Activated naive CD8-positive, alpha-beta T cell treated with anti-CD3 and anti-CD28 coated beads, Interleukin-2, amount 10 ng/mL, durations not matched to agents 7 days and 5 days (primary cell): ENCODE data around the gene HEXIM1. TPM values are rescaled to one million over a fixed set of nuclear protein-coding genes. Genes with fewer than 3 reads are reported as not detected.
A peak's percentile ranks its signal among the peaks of the same experiment; 100 is the strongest.

ENCODE experiments used
- ATAC-seq: fragments of 150-1000 bp; cut with Tn5 transposase; one replicate; pipeline ENCODE4 v1.10.0; 2021; ENCODE audit warnings: low read depth, moderate library complexity
- POLR2A ChIA-PET: fragments of 350-600 bp; sonication (Branson Sonifier 250); formaldehyde crosslinking; loops from one replicate; lab custom pipeline; 2021; ENCODE audit warnings: antibody characterized with exemption; lab: Charles Lee
- DNase-seq: peaks from one replicate; pipeline ENCODE4 v3.0.0; 2021
- H3K27ac Mint-ChIP-seq: one replicate; pipeline ENCODE4 v1.8.0; 2022; ENCODE audit warnings: mild to moderate bottlenecking, mixed read lengths
- H3K27me3 Mint-ChIP-seq: one replicate; pipeline ENCODE4 v1.8.0; 2022; ENCODE audit warnings: mild to moderate bottlenecking, moderate library complexity, mixed read lengths
- H3K36me3 Mint-ChIP-seq: one replicate; pipeline ENCODE4 v1.8.0; 2021; ENCODE audit warnings: mild to moderate bottlenecking, mixed read lengths
- H3K4me1 Mint-ChIP-seq: one replicate; pipeline ENCODE4 v1.8.0; 2021; ENCODE audit warnings: mixed read lengths
- H3K4me3 Mint-ChIP-seq: one replicate; pipeline ENCODE4 v1.8.0; 2022; ENCODE audit warnings: mild to moderate bottlenecking, moderate library complexity, mixed read lengths
- H3K9me3 Mint-ChIP-seq: one replicate; pipeline ENCODE4 v1.8.0; 2021; ENCODE audit warnings: mixed read lengths
- total RNA-seq, 2 experiments: library from RNA; stranded (reverse); gene quantifications; one replicate each; pipeline ENCODE4 v1.2.3, GENCODE V29; 2021

Gene HEXIM1
- total RNA-seq, 2 experiments from 2014 or later, result 33.6 to 33.7 TPM

- Mint-ChIP-seq H3K36me3 (peaks cover 2% of the 10 kb centered on the region), H3K27ac (no peak overlapping the region), H3K4me1 (peaks cover 12% of the 10 kb centered on the region), H3K4me3 (no peak overlapping the region), H3K9me3 (no peaks in the 10 kb centered on the region), H3K27me3 (no peaks in the 10 kb centered on the region)
- ATAC-seq (no peak), DNase-seq (no peak)
- POLR2A ChIA-PET, result interaction anchor here (1.0 to 3.6 kb wide), 3 partner anchors 8 to 23 kb away, joined by 4 to 70 read pairs (median 12); partner anchors contain the start of gene HEXIM1
Observed at GRCh38 chr17:45137561-45138305, 10.5 kb upstream of the HEXIM1 start.

DNA sequence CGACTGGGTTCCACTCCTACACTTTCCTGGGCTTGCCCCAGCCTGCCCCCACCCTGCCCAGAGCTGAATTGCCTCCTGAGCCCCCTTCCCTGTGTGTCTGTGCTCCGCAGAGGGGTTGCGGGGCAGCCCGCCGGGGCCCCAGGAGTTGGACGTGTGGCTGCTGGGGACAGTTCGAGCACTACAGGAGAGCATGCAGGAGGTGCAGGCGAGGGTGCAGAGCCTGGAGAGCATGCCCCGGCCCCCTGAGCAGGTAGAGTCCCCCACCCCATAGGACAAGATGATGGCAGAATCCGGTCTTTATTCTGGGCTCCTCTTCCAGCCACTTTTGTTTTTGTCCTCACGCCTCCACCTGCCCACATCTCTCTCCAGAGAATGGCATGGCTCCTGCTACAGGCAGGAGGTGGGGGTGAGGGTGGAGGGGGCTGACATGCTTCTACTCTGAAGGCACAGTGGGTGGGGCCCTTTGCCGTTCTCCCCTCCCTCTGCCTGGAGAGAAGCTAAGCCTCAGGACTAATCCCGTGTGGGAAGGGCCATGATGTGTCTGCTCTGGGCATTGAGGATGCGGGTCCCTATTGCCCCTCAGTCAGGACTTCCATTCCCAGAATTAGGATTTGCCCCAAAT, 9.3 kb upstream of the HEXIM1 start:
- POLR2A ChIA-PET, result interaction anchor here (0.5 to 2.3 kb wide), 3 partner anchors 9 to 69 kb away, joined by 3 to 9 read pairs (median 6); partner anchors contain the start of genes HEXIM1 and HEXIM2
- Mint-ChIP-seq H3K4me3 (no peak overlapping the region), H3K27ac (no peak overlapping the region), H3K4me1 (peaks cover 11% of the 10 kb centered on the region), H3K9me3 (no peaks in the 10 kb centered on the region), H3K36me3 (peaks cover 2% of the 10 kb centered on the region), H3K27me3 (no peaks in the 10 kb centered on the region)
- ATAC-seq (no peak), DNase-seq (no peak)

GRCh38 chr17:45139533-45139920, 8.7 kb upstream of the HEXIM1 start:
- H3K9me3 Mint-ChIP-seq, result no peaks in the 10 kb centered on the region
- peaks cover 11% of the 10 kb centered on the region for H3K4me1 Mint-ChIP-seq
- no peak overlapping the region for H3K27ac Mint-ChIP-seq
- peaks cover 2% of the 10 kb centered on the region for H3K36me3 Mint-ChIP-seq
- DNase-seq, result no peak
- POLR2A ChIA-PET, result interaction anchor here (0.5 to 2.3 kb wide), 4 partner anchors 9 to 69 kb away, joined by 3 to 9 read pairs (median 4); partner anchors contain the start of genes HEXIM1 and HEXIM2
- no peaks in the 10 kb centered on the region for H3K27me3 Mint-ChIP-seq
- no peak for ATAC-seq
- no peak overlapping the region for H3K4me3 Mint-ChIP-seq

DNA sequence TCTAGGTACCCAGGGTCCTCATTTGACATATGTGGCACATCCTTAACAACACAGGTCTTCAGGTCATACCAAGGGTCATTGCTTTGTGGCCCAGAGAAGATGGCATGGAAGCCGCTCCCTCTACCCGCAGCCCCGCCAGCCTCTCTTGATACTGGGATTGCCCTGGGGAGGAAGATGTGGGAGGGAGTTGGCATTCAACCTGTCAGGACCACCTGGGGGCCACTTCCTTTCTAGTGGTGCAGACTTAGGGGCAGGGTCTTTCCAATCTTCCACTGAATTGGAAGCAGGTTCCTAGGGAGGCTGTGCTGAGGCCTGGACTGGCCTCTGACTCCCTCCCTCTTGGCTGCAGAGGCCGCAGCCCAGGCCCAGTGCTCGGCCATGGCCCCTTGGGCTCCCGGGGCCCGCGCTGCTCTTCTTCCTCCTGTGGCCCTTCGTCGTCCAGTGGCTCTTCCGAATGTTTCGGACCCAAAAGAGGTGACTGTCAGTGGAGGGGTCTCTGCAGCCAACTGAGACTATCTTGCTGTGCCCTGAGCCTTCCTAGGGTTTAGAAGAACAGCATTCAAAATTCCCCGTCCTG, 5.1 kb upstream of the HEXIM1 start:
- H3K4me1 Mint-ChIP-seq, result peaks cover 16% of the 10 kb centered on the region
- no peaks in the 10 kb centered on the region for H3K27me3 Mint-ChIP-seq
- ATAC-seq, result no peak
- H3K27ac Mint-ChIP-seq, result peak overlapping the region; percentile 34
- H3K36me3 Mint-ChIP-seq, result peaks cover 5% of the 10 kb centered on the region
- POLR2A ChIA-PET, result interaction anchor here (1.6 kb wide), 1 partner anchor 18 kb away, joined by 12 read pairs; the partner anchor contains the start of gene HEXIM2
- no peak for DNase-seq
- peak overlapping the region; percentile 67 for H3K4me3 Mint-ChIP-seq
- no peaks in the 10 kb centered on the region for H3K9me3 Mint-ChIP-seq

DNA sequence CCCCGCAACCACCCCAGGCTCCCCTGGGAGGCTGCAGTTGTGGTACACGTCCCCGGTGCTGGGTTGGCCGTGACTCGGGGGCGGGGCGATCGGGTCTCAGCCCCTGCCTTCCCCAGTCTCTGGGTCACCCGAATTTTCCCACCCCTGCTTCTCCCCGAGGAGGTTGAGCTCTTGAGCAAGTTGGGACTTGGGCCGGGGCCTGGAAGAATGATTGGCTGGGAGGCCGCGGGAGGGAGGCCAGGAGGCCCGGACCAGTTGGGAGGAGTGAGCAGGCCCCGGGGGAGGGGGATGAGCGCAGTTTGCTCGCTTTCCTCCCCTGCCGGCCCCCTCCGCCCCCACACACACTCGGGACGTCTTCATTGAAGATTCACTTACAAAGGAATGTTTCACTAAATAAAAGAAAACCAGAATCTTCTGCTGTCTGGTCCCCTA, 4.5 kb upstream of the HEXIM1 start:
- Mint-ChIP-seq H3K27ac (peak overlapping the region; percentile 68), H3K9me3 (no peaks in the 10 kb centered on the region), H3K4me3 (peak overlapping the region; percentile 67), H3K27me3 (no peaks in the 10 kb centered on the region), H3K36me3 (peaks cover 9% of the 10 kb centered on the region), H3K4me1 (peaks cover 19% of the 10 kb centered on the region)
- POLR2A ChIA-PET, result interaction anchor here (0.5 to 1.6 kb wide), 2 partner anchors 17 to 945 kb away, joined by 3 to 12 read pairs; partner anchors contain the start of gene HEXIM2
- DNase-seq (peak; percentile 54), ATAC-seq (no peak)

GRCh38 chr17:45144199-45145034, 3.9 kb upstream of the HEXIM1 start:
- peak overlapping the region; percentile 48 for H3K27ac Mint-ChIP-seq
- ATAC-seq (no peak), DNase-seq (peak; percentile 57)
- peaks cover 9% of the 10 kb centered on the region for H3K36me3 Mint-ChIP-seq
- peak overlapping the region; percentile 67 for H3K4me3 Mint-ChIP-seq
- POLR2A ChIA-PET, result interaction anchor here (0.5 to 2.5 kb wide), 3 partner anchors 8 to 946 kb away, joined by 3 to 12 read pairs (median 12); partner anchors contain the start of genes ACBD4 and HEXIM2
- H3K4me1 Mint-ChIP-seq, result peaks cover 20% of the 10 kb centered on the region
- no peaks in the 10 kb centered on the region for H3K9me3 Mint-ChIP-seq
- no peaks in the 10 kb centered on the region for H3K27me3 Mint-ChIP-seq

- Mint-ChIP-seq H3K27me3 (no peaks in the 10 kb centered on the region), H3K9me3 (no peaks in the 10 kb centered on the region), H3K4me1 (peaks cover 20% of the 10 kb centered on the region), H3K27ac (peak overlapping the region; percentile 42), H3K36me3 (peaks cover 10% of the 10 kb centered on the region), H3K4me3 (peak overlapping the region; percentile 51)
- ATAC-seq, result no peak
- no peak for DNase-seq
- POLR2A ChIA-PET, result interaction anchor here (1.6 to 8.8 kb wide), 3 partner anchors 9 to 16 kb away, joined by 12 to 290 read pairs (median 12); partner anchors contain the start of genes ACBD4 and HEXIM2
Observed at GRCh38 chr17:45145035-45145389, 3.3 kb upstream of the HEXIM1 start.

DNA sequence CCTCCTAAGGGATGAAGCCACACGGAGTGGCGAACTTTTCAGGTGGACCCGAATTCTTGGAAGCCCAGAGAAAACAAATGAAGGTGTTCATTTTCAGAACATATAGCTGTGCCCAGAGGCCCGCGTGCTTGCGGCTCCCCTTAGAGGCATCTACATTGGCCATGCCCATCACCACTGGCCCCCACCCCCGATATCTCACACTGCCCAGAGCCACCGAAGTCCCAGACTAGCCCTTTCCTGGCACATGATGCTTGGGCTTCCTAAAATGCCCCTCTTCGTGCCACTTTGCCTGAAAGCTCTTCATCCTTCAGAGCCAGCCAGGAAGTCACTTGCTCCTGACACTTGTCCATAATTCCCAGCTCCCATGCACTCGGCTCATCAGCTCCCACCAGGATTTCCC, 2.1 kb upstream of the HEXIM1 start:
- ATAC-seq, result no peak
- Mint-ChIP-seq H3K9me3 (no peaks in the 10 kb centered on the region), H3K27ac (peak overlapping the region; percentile 100), H3K36me3 (peaks cover 8% of the 10 kb centered on the region), H3K4me3 (peak overlapping the region; percentile 99), H3K27me3 (no peaks in the 10 kb centered on the region), H3K4me1 (peaks cover 24% of the 10 kb centered on the region)
- no peak for DNase-seq
- POLR2A ChIA-PET, result interaction anchor here (0.9 to 8.8 kb wide), 3 partner anchors 10 to 26 kb away, joined by 5 to 290 read pairs (median 12); partner anchors contain the start of genes ACBD4 and HEXIM2

DNA sequence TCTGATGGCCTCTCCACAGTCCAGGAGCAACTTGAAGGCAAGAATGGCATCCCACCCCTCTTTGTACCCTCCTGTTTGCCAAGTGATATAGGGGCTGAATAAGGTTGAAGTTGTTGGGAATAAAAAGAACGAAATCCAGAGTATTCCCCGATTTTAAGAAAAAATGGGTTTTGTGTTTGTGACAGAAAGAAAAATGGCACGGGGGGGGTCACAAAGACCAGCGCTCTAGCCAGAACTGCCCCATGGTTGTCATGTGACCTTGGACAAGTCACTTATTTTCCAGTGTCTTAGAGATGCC, 1.7 kb upstream of the HEXIM1 start:
- no peak for DNase-seq
- peak overlapping the region; percentile 99 for H3K4me3 Mint-ChIP-seq
- peaks cover 26% of the 10 kb centered on the region for H3K4me1 Mint-ChIP-seq
- no peaks in the 10 kb centered on the region for H3K9me3 Mint-ChIP-seq
- no peak for ATAC-seq
- POLR2A ChIA-PET, result interaction anchor here (0.9 to 8.8 kb wide), 3 partner anchors 10 to 26 kb away, joined by 5 to 290 read pairs (median 12); partner anchors contain the start of genes ACBD4 and HEXIM2
- H3K36me3 Mint-ChIP-seq, result peaks cover 8% of the 10 kb centered on the region
- no peaks in the 10 kb centered on the region for H3K27me3 Mint-ChIP-seq
- H3K27ac Mint-ChIP-seq, result peak overlapping the region; percentile 100

DNA sequence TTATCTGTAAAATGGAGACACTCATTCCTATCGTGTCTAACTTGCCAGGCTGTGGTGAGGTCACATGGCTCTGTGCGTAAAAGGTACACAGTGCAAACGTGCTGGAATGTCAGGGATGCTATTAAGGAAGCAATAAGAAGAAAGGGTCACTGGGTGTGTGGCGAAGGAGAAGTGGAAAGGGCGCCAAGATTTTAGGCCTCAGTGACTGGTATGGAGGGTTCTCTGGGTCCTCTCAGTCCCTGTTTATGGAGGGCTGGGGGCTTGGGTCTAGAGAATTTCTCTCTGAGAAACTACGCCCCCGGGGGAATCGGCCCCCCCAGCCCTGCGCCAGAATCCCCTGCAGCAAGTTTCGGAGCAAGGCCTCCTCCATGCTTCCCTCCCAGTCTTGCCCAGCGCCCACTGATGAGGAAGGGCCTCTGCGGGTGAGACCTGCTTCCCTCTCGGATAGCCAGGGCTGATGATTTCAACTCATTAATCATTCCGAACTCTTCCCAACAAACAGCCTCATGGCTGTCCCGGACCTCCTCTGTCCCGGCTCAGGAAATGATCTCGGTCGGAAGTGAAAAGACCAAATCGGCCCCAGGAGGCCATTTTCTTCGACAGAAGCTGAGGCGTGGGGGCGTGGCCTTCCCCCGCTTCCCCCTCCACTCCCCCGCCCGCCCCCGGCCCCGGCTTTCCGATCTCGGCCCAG, 1.2 kb upstream of the HEXIM1 start:
- no peaks in the 10 kb centered on the region for H3K9me3 Mint-ChIP-seq
- H3K4me3 Mint-ChIP-seq, result peak overlapping the region; percentile 99
- peaks cover 29% of the 10 kb centered on the region for H3K4me1 Mint-ChIP-seq
- no peaks in the 10 kb centered on the region for H3K27me3 Mint-ChIP-seq
- ATAC-seq (peak; percentile 6), DNase-seq (no peak)
- peaks cover 8% of the 10 kb centered on the region for H3K36me3 Mint-ChIP-seq
- POLR2A ChIA-PET, result interaction anchor here (0.7 to 8.8 kb wide), 12 partner anchors 10 to 170 kb away, joined by 3 to 290 read pairs (median 12); partner anchors contain the start of genes ACBD4, HEXIM2, MAP3K14 and NMT1
- peak overlapping the region; percentile 100 for H3K27ac Mint-ChIP-seq

DNA sequence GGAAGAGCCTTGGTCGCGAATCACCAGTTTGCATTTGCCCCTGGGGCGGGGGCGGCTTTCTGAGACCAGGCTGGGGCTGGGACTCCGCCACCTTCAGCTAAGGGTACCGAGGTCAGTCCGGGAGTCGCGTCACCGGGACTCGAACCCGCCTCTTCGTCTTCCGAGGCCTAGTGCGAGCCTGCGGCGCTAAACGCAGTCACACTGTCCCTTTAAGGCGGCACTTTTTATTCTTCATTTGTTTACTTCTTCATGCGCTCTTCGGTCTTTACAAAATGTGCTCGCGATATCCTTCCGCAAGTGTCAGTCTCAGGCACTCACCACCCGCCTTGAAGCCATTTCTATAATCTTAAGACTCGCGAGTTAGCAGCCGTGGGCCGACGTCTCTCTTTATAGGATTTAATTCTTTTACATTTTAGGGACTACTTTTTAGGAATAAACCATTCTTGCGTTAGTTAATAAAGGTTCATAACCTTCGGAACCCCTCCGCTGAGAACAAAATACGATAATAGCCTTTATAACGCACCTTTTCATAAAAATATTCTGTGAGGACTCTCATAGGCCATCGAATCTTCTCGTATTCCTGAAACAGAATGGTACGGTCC, 593 bp upstream of the HEXIM1 start:
- peak; percentile 27 for ATAC-seq
- DNase-seq, result peak; percentile 86
- Mint-ChIP-seq H3K27me3 (no peaks in the 10 kb centered on the region), H3K4me1 (peaks cover 29% of the 10 kb centered on the region), H3K9me3 (no peaks in the 10 kb centered on the region), H3K27ac (peak overlapping the region; percentile 100), H3K4me3 (peak overlapping the region; percentile 99), H3K36me3 (peaks cover 8% of the 10 kb centered on the region)
- POLR2A ChIA-PET, result interaction anchor here (0.6 to 8.8 kb wide), 24 partner anchors 8 to 1615 kb away, joined by 3 to 290 read pairs (median 9); partner anchors contain the start of genes ACBD4, FMNL1, HEXIM2 and MAP3K14
